K562 (cell line): ENCODE results near the gene LMO3. TPM values are rescaled to one million over a fixed set of nuclear protein-coding genes. Genes with fewer than 3 reads are reported as not detected.

Experiments used
- ATAC-seq: fragments of 200-7000 bp; cut with Tn5 transposase; 3 replicates; pipeline ENCODE4 v1.9.1; 2020; ENCODE audit warnings: moderate library complexity
- BruUV-seq: library from RNA; stranded (reverse); fragments of 400-500 nt; replicated peaks from 2 replicates; lab custom pipeline; 2021; lab: Mats Ljungman, UMichigan
- CTCF ChIA-PET: fragments of 300-600 bp; formaldehyde crosslinking; extraction: SDS; loops from one replicate; lab custom pipeline; 2021; ENCODE audit warnings: low intra/inter-chr PET ratio; lab: Yijun Ruan, JAX
- POLR2A ChIA-PET: fragments of 300-600, 350-650 bp; sonication (Branson Sonifier 250); formaldehyde crosslinking; extraction: SDS; loops from one replicate; lab custom pipeline; 2021; ENCODE audit warnings: antibody characterized with exemption, inconsistent platforms; lab: Yijun Ruan, JAX
- DNase-seq, 4 experiments: peaks; one replicate each; pipeline versions ENCODE4 v3.0.0 to v3.0.0-alpha.2; 2011 to 2018; ENCODE audit warnings: low spot score in 3 of 4, mixed read lengths in 3 of 4; ENCODE audit errors: extremely low read depth in 1 of 4
- FAIRE-seq: peaks from 2 replicates; lab custom pipeline; 2011; peaks lifted over from hg19 to GRCh38; lab: Jason Lieb, UNC
- H2AFZ ChIP-seq: 2 replicates; pipeline ENCODE4 v1.6.0; 2011; ENCODE audit warnings: low read depth, low read length, control low read depth, inconsistent platforms
- H3K27ac ChIP-seq: fragments of 200-600 bp; 3 replicates; pipeline ENCODE4 v1.8.0; 2011; ENCODE audit warnings: low read depth, mild to moderate bottlenecking, control low read depth, inconsistent platforms, low read length, moderate library complexity, mixed read lengths; ENCODE audit errors: extremely low read depth
- H3K27me3 ChIP-seq, 2 experiments: fragments of 300-600 bp in 1 of 2; 2 replicates in 1 of 2; 3 replicates in 1 of 2; pipeline versions ENCODE4 v1.6.0 to v1.8.0; 2011; ENCODE audit warnings: inconsistent platforms in 2 of 2, low read length in 2 of 2, mild to moderate bottlenecking in 1 of 2, mixed read lengths in 1 of 2, moderate library complexity in 1 of 2; ENCODE audit not compliant: control insufficient read depth in 2 of 2, insufficient read depth in 2 of 2
- H3K36me3 ChIP-seq: fragments of 300-600 bp; 3 replicates; pipeline ENCODE4 v1.8.0; 2011; ENCODE audit warnings: mild to moderate bottlenecking, low read length, inconsistent platforms; ENCODE audit not compliant: control insufficient read depth, insufficient read depth
- H3K4me1 ChIP-seq, 2 experiments: fragments of 200-600 bp in 1 of 2; replicated peaks in 1 of 2; 2 replicates in 1 of 2; 3 replicates in 1 of 2; pipeline versions ENCODE4 v1.5.1 to v1.8.0; 2011; ENCODE audit warnings: inconsistent platforms in 2 of 2, low read length in 2 of 2, mild to moderate bottlenecking in 1 of 2, mixed read lengths in 1 of 2, moderate library complexity in 1 of 2; ENCODE audit not compliant: control insufficient read depth in 2 of 2, insufficient read depth in 2 of 2
- H3K4me2 ChIP-seq: 2 replicates; pipeline ENCODE4 v1.6.1; 2011; ENCODE audit warnings: low read length, control low read depth, inconsistent platforms, mixed read lengths; ENCODE audit not compliant: insufficient read depth
- H3K4me3 ChIP-seq: fragments of 200-600 bp; sonication (generic), shearing (Covaris generic); 2 replicates; pipeline ENCODE4 v1.5.1; 2016; ENCODE audit warnings: control low read depth, inconsistent platforms
- H3K79me2 ChIP-seq: fragments of 200-600 bp; 3 replicates; pipeline ENCODE4 v1.8.0; 2011; ENCODE audit warnings: low read length, inconsistent platforms; ENCODE audit not compliant: control insufficient read depth, insufficient read depth
- H3K9ac ChIP-seq, 2 experiments: 2 replicates each; pipeline versions ENCODE4 v1.6.0 to v1.6.1; 2011; ENCODE audit warnings: low read depth in 2 of 2, low read length in 2 of 2, control low read depth in 1 of 2, inconsistent platforms in 1 of 2, mild to moderate bottlenecking in 1 of 2, mixed read lengths in 1 of 2; ENCODE audit not compliant: insufficient read depth in 1 of 2
- H3K9me1 ChIP-seq: one replicate; pipeline ENCODE4 v1.6.0; 2011; ENCODE audit warnings: inconsistent platforms, mild to moderate bottlenecking, low read length, moderate library complexity; ENCODE audit not compliant: control insufficient read depth, insufficient read depth
- H3K9me3 ChIP-seq: replicated peaks from 2 replicates; pipeline ENCODE4 v1.5.1; 2011; ENCODE audit warnings: low read depth, low read length, inconsistent platforms; ENCODE audit not compliant: control insufficient read depth, insufficient read depth
- H4K20me1 ChIP-seq: replicated peaks from 2 replicates; pipeline ENCODE4 v1.6.1; 2011; ENCODE audit warnings: low read length, inconsistent platforms, mixed read lengths; ENCODE audit not compliant: control insufficient read depth, insufficient read depth
- CHD1 ChIP-seq: fragments of 200-600 bp; sonication (generic); IDR thresholded peaks from one replicate; pipeline ENCODE4 v1.6.1; 2012; ENCODE audit warnings: mild to moderate bottlenecking, moderate library complexity, low read length, inconsistent platforms
- CREB1 ChIP-seq, 2 experiments: sonication (generic) in 1 of 2; formaldehyde crosslinking in 1 of 2; IDR thresholded peaks; 2 replicates each; pipeline versions ENCODE4 v1.6.1 to v1.8.0; 2012 to 2022; ENCODE audit warnings: inconsistent platforms in 1 of 2, mild to moderate bottlenecking in 1 of 2, missing genetic modification reagents in 1 of 2, moderate library complexity in 1 of 2
- CTBP1 ChIP-seq: fragments of 450-650 bp; IDR thresholded peaks from 2 replicates; pipeline ENCODE4 v1.6.1; 2016; ENCODE audit warnings: borderline replicate concordance
- EWSR1 ChIP-seq: fragments of 450-650 bp; IDR thresholded peaks from 2 replicates; pipeline ENCODE4 v1.6.1; 2018; ENCODE audit warnings: borderline replicate concordance, mild to moderate bottlenecking, low read depth, moderate library complexity; ENCODE audit not compliant: partially characterized antibody
- IFI16 ChIP-seq: fragments of 250-450 bp; sonication (Bioruptor Pico); IDR thresholded peaks from 2 replicates; pipeline ENCODE4 v2.1.2; 2022; ENCODE audit warnings: mild to moderate bottlenecking, inconsistent platforms
- KHSRP ChIP-seq: fragments of 450-650 bp; IDR thresholded peaks from 2 replicates; pipeline ENCODE4 v1.6.1; 2017
- PTBP1 ChIP-seq: fragments of 200-400 bp; formaldehyde crosslinking; IDR thresholded peaks from 2 replicates; pipeline ENCODE4 v1.6.1; 2017; ENCODE audit warnings: low read depth, low read length
- ZNF444 ChIP-seq: fragments of 250-450 bp; sonication (Bioruptor Pico); IDR thresholded peaks from 2 replicates; pipeline ENCODE4 v1.4.0; 2020; ENCODE audit warnings: mild to moderate bottlenecking, moderate library complexity
- WGBS: fragments of 100-300 bp; shearing (Covaris generic); methylation state at CpG from one replicate; pipeline ENCODE4 v1.1.6; 2016; ENCODE audit warnings: low coverage, mixed read lengths; ENCODE audit not compliant: insufficient coverage; ENCODE audit errors: missing lambda C conversion rate; 5-methylcytosine and 5-hydroxymethylcytosine counted together
- in situ Hi-C: fragments of 300-500 bp; cut with MboI; formaldehyde crosslinking; loops from 4 replicates; pipeline ENCODE4 v1.15.0; 2018; ENCODE audit warnings: inconsistent platforms, mixed read lengths
- intact Hi-C: fragments of 100-400 bp; cut with micrococcal nuclease; formaldehyde crosslinking; loops from 2 replicates; pipeline ENCODE4 v1.14.2; 2022
- polyA plus RNA-seq, 8 experiments: library from polyadenylated mRNA; depleted of rRNA in 4 of 8; stranded (reverse) in 5 of 8; unstranded in 3 of 8; fragments of >200 nt; fragmentation: Nextera tagmentation in 2 of 8; fragmentation: Illumina TruSeq in 1 of 8; extraction: Ambion mirVana in 2 of 8; extraction: Trizol in 1 of 8; gene quantifications; 2 replicates each; pipeline versions ENCODE4 v1.2.1 to v1.2.3, GENCODE V29; 2011 to 2014; ENCODE audit warnings: inconsistent platforms in 1 of 8, missing spikeins in 1 of 8
- total RNA-seq, 7 experiments: library from RNA; depleted of rRNA in 6 of 7; stranded (reverse); fragments of >200 nt in 6 of 7; fragmentation: Illumina TruSeq in 2 of 7; extraction: Trizol in 2 of 7; gene quantifications; 2 replicates each; pipeline versions ENCODE4 v1.2.1 to v1.2.3, GENCODE V29; 2011 to 2021; ENCODE audit warnings: low replicate concordance in 1 of 7

Gene LMO3
- total and polyA plus RNA-seq, 9 of the 15 experiments (the other 6 are each of a cell fraction or from before 2014, with no cell fraction given): 0.04 to 0.40 (median 0.05) TPM; not detected in 6

DNA sequence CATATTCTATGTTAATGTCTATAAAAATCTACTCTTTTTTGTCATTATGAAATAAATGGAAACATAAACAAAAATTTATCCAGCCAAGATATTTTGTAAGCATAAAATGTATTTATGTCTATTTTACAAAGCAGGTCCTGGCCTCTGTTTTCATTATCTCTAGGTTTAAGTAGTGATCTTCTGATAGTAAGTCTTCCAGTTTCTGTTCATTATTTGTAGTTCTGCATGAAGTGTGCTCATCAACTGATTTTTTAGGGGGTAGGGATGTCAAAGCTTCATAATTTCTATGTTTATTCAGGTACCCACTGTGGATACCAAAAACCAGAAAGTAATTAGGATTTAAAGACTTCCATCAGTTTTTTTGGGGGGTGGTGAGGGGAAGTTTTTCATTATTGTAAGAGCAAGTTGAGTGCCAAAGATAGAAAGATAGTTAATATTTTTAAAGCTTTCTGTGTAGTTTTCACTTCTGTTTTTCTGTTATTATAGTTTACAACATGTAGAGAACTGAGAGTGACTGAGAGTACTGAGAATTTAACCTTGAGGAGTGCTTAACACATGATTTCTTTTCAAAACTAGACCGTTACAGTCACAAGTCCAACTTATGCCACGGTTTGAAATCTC, 30.6 kb upstream of the LMO3 start:
- ChIA-PET POLR2A (no interaction called here), CTCF (no interaction called here)
- Histone ChIP-seq H3K4me2 (no peak overlapping the region), H3K79me2 (no peaks in the 10 kb centered on the region), H3K9me3 (no peaks in the 10 kb centered on the region), H3K36me3 (no peaks in the 10 kb centered on the region), H3K27me3 (no peaks in the 10 kb centered on the region), H3K9ac (no peak overlapping the region), H3K4me3 (no peak overlapping the region), H3K9me1 (no peaks in the 10 kb centered on the region), H3K4me1 (no peaks in the 10 kb centered on the region), H3K27ac (no peak overlapping the region), H2AFZ (no peak overlapping the region), H4K20me1 (no peaks in the 10 kb centered on the region)
- no peak for TF ChIP-seq EWSR1
- TF ChIP-seq KHSRP: no peak
- no peak for TF ChIP-seq CHD1
- TF ChIP-seq CTBP1: no peak
- no peak for DNase-seq
- no peak for ATAC-seq
- in situ Hi-C loops: no loop called here
- 0% methylated on average over 2 of the region's 2 CpGs for WGBS
- FAIRE-seq: no peak
- BruUV-seq: no TSS peak
- intact Hi-C loops: no loop called here

DNA sequence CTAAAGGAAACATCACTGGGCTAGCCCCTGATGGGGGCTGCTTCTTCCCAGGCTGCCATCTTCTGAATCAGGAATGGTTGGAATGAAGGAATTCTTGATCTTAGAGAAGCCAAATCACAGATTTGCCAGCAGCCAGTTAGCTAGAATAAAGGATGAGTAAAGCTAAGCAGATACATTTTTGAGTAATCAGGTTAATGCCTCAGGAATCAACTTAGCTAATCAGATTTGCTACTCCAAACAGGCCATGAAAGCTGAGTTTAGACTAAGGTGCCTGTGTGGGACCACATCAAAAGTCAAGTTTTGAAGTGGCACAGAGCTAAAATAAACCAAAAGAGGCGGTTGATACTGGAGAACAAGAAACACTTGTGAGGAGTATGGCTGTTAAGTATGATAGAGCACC, 28.8 kb upstream of the LMO3 start:
- FAIRE-seq: no peak
- no peak for TF ChIP-seq IFI16 (CRISPR knock-in tag)
- no peak for TF ChIP-seq CREB1 (IDR thresholded peaks at IDR 0.05)
- no peak for TF ChIP-seq CREB1 (CRISPR knock-in tag; IDR thresholded peaks at IDR 0.05)
- TF ChIP-seq PTBP1: no peak
- TF ChIP-seq ZNF444 (CRISPR knock-in tag): no peak

More for the DNA sequence above, 28.8 kb upstream of the LMO3 start:
- in situ Hi-C loops: no loop called here
- 0% methylated on average over 1 of the region's 1 CpG for WGBS
- H3K9me1 ChIP-seq: no peaks in the 10 kb centered on the region
- no peaks in the 10 kb centered on the region for H3K4me1 ChIP-seq
- no peak for DNase-seq
- H2AFZ ChIP-seq: no peak overlapping the region
- H4K20me1 ChIP-seq: no peaks in the 10 kb centered on the region
- no TSS peak for BruUV-seq
- no peak overlapping the region for H3K4me2 ChIP-seq
- H3K9ac ChIP-seq: no peak overlapping the region
- H3K36me3 ChIP-seq: no peaks in the 10 kb centered on the region
- H3K27ac ChIP-seq: no peak overlapping the region
- H3K79me2 ChIP-seq: no peaks in the 10 kb centered on the region
- no peaks in the 10 kb centered on the region for H3K9me3 ChIP-seq
- intact Hi-C loops: no loop called here
- H3K4me3 ChIP-seq: no peak overlapping the region
- ChIA-PET CTCF (no interaction called here), POLR2A (no interaction called here)
- ATAC-seq: no peak
- no peaks in the 10 kb centered on the region for H3K27me3 ChIP-seq
